Measurements from ENCODE around the gene CERS2.

The CERS2 gene

GRCh38 chr1:150974580-150975478, at the start of gene CERS2:
CERS2 (minus strand) TSS chr1:150974835; CDS start chr1:150969090, 5,745 bp downstream.
- no peak for TF ChIP-seq Cebpa-rat (IDR thresholded peaks at IDR 0.05)
- Histone ChIP-seq H4K20me1 (peaks cover 35 to 41% (median 38%) of the 10 kb centered on the region in 11 experiments), H3K36me3 (peaks cover 0 to 31% (median 21%) of the 10 kb centered on the region in 11 experiments; a peak in 17 of 22 replicates), H3K4me2 (peak within 1 kb of the TSS; percentile 94 to 100 (median 98)), H3K4me1 (peaks cover 72 to 83% (median 79%) of the 10 kb centered on the region in 10 experiments), H3K4me3 (peak within 1 kb of the TSS; percentile 79 to 96 (median 89)), H3K27ac (peak within 1 kb of the TSS; percentile 93 to 99 (median 97)), H3K9ac (peak within 1 kb of the TSS; percentile 95 to 100 (median 98)), H3K9me3 (replicated peaks in 1 of 11) (no peaks in the 10 kb centered on the region), H3K27me3 (no peaks in the 10 kb centered on the region)

- Histone ChIP-seq H3K27ac (peak overlapping the region in 5 of 11 experiments; percentile 10 to 37 (median 15); a peak in 6 of 22 replicates), H4K20me1 (peaks cover 0 to 7% (median 0%) of the 10 kb centered on the region in 11 experiments; a peak in 2 of 22 replicates), H3K4me3 (no peak overlapping the region), H3K9ac (peak overlapping the region in 2 of 11 experiments; percentile 5 to 20; a peak in 2 of 22 replicates), H3K27me3 (no peaks in the 10 kb centered on the region), H3K4me1 (peaks cover 55 to 68% (median 61%) of the 10 kb centered on the region in 10 experiments), H3K36me3 (peaks cover 13 to 25% (median 17%) of the 10 kb centered on the region in 11 experiments), H3K4me2 (peak overlapping the region; percentile 32 to 70 (median 48); a peak in 21 of 22 replicates), H3K9me3 (replicated peaks in 1 of 11) (no peaks in the 10 kb centered on the region)
- TF ChIP-seq Cebpa-rat (IDR thresholded peaks at IDR 0.05) = no peak
These were observed 38.9 kb upstream of the CERS2 start for GRCh38 chr1:151013518-151013917.

- peak overlapping the region; percentile 32 to 70 (median 48); a peak in 20 of 22 replicates for H3K4me2 ChIP-seq
These were observed 38.2 kb upstream of the CERS2 start for GRCh38 chr1:151012684-151013471.

GRCh38 chr1:151011154-151011850, 36.7 kb upstream of the CERS2 start:
- Histone ChIP-seq H3K4me1 (peaks cover 69 to 82% (median 75%) of the 10 kb centered on the region in 10 experiments), H3K36me3 (peaks cover 0 to 11% (median 3%) of the 10 kb centered on the region in 11 experiments; a peak in 7 of 22 replicates), H3K4me2 (peak overlapping the region; percentile 56 to 97 (median 92)), H3K9ac (peak overlapping the region in 5 of 11 experiments; percentile 12 to 35 (median 23); a peak in 4 of 22 replicates), H4K20me1 (peaks cover 0 to 7% (median 0%) of the 10 kb centered on the region in 11 experiments; a peak in 2 of 22 replicates), H3K27ac (peak overlapping the region in 6 of 11 experiments; percentile 3 to 47 (median 16); a peak in 6 of 22 replicates), H3K9me3 (replicated peaks in 1 of 11) (no peaks in the 10 kb centered on the region), H3K27me3 (no peaks in the 10 kb centered on the region), H3K4me3 (no peak overlapping the region)
- TF ChIP-seq Cebpa-rat (IDR thresholded peaks at IDR 0.05) = no peak

More at GRCh38 chr1:151012684-151013471, 38.2 kb upstream of the CERS2 start:
- H3K9me3 ChIP-seq (replicated peaks in 1 of 11) = no peaks in the 10 kb centered on the region
- H3K4me3 ChIP-seq = no peak overlapping the region
- peaks cover 0 to 7% (median 0%) of the 10 kb centered on the region in 11 experiments; a peak in 2 of 22 replicates for H4K20me1 ChIP-seq
- H3K9ac ChIP-seq = 0 out of 22 replicates have a peak overlapping the region, but pooled peaks of 1 of the 11 experiments have one; percentile 20
- H3K36me3 ChIP-seq = peaks cover 7 to 19% (median 10%) of the 10 kb centered on the region in 11 experiments; a peak in 19 of 22 replicates
- peak overlapping the region in 4 of 11 experiments; percentile 10 to 37 (median 18); a peak in 5 of 22 replicates for H3K27ac ChIP-seq
- H3K4me1 ChIP-seq = peaks cover 57 to 70% (median 62%) of the 10 kb centered on the region in 10 experiments
- no peak for TF ChIP-seq Cebpa-rat (IDR thresholded peaks at IDR 0.05)
- H3K27me3 ChIP-seq = no peaks in the 10 kb centered on the region

GRCh38 chr1:151010346-151010726, 35.7 kb upstream of the CERS2 start:
- Histone ChIP-seq H3K36me3 (peaks cover 0 to 8% (median 0%) of the 10 kb centered on the region in 11 experiments; a peak in 4 of 22 replicates), H3K4me3 (no peak overlapping the region), H3K27me3 (no peaks in the 10 kb centered on the region), H3K4me2 (peak overlapping the region; percentile 83 to 97 (median 94); a peak in 19 of 22 replicates), H3K9me3 (replicated peaks in 1 of 11) (no peaks in the 10 kb centered on the region), H3K9ac (no peak overlapping the region), H4K20me1 (peaks cover 0 to 7% (median 0%) of the 10 kb centered on the region in 11 experiments; a peak in 2 of 22 replicates), H3K27ac (no peak overlapping the region), H3K4me1 (peaks cover 78 to 88% (median 83%) of the 10 kb centered on the region in 10 experiments)
- TF ChIP-seq Cebpa-rat (IDR thresholded peaks at IDR 0.05) = no peak

GRCh38 chr1:151009674-151010345, 35.2 kb upstream of the CERS2 start:
- no peak for TF ChIP-seq Cebpa-rat (IDR thresholded peaks at IDR 0.05)
- Histone ChIP-seq H3K4me2 (peak overlapping the region; percentile 83 to 97 (median 94)), H3K9ac (peak overlapping the region in 9 of 11 experiments; percentile 82 to 87 (median 85); a peak in 12 of 22 replicates), H3K4me1 (peaks cover 83 to 93% (median 88%) of the 10 kb centered on the region in 10 experiments), H3K27me3 (no peaks in the 10 kb centered on the region), H3K27ac (peak overlapping the region in 1 of 11 experiments; percentile 78; a peak in 1 of 22 replicates), H3K36me3 (peaks cover 0 to 8% (median 0%) of the 10 kb centered on the region in 11 experiments; a peak in 4 of 22 replicates), H3K4me3 (peak overlapping the region in 9 of 10 experiments; percentile 69 to 83 (median 77); a peak in 15 of 20 replicates), H4K20me1 (peaks cover 0 to 7% (median 0%) of the 10 kb centered on the region in 11 experiments; a peak in 2 of 22 replicates), H3K9me3 (replicated peaks in 1 of 11) (no peaks in the 10 kb centered on the region)

- TF ChIP-seq Cebpa-rat (IDR thresholded peaks at IDR 0.05) = no peak
- Histone ChIP-seq H3K4me3 (peak overlapping the region; percentile 68 to 83 (median 77)), H3K9me3 (replicated peaks in 1 of 11) (no peaks in the 10 kb centered on the region), H3K27ac (peak overlapping the region; percentile 68 to 90 (median 78); a peak in 19 of 22 replicates), H3K4me2 (peak overlapping the region; percentile 83 to 97 (median 94)), H3K36me3 (peaks cover 0 to 8% (median 0%) of the 10 kb centered on the region in 11 experiments; a peak in 2 of 22 replicates), H3K27me3 (no peaks in the 10 kb centered on the region), H3K4me1 (peaks cover 83 to 93% (median 90%) of the 10 kb centered on the region in 10 experiments), H3K9ac (peak overlapping the region; percentile 73 to 87 (median 83)), H4K20me1 (peaks cover 0 to 7% (median 0%) of the 10 kb centered on the region in 11 experiments; a peak in 2 of 22 replicates)
These were observed 34.6 kb upstream of the CERS2 start for GRCh38 chr1:151009206-151009587.

Data from BLaER1 treated with 17β-estradiol and CSF1 and Interleukin-3, amounts not matched to agents 10 nM and 100 nM (cell line).